SK-N-SH (cell line): ENCODE results near the gene OR5C1. TPM values are rescaled to one million over a fixed set of nuclear protein-coding genes. Genes with fewer than 3 reads are reported as not detected.

Experiments used
- CTCF ChIA-PET: fragments of 300-600, 350-600 bp; formaldehyde crosslinking; extraction: SDS; loops from one replicate; lab custom pipeline; 2021; lab: Yijun Ruan, JAX
- POLR2A ChIA-PET: fragments of 350-600 bp; sonication (Branson Sonifier 250); formaldehyde crosslinking; extraction: SDS; loops from one replicate; lab custom pipeline; 2020; ENCODE audit warnings: antibody characterized with exemption, inconsistent platforms; lab: Yijun Ruan, JAX
- DNase-seq: peaks from one replicate; pipeline ENCODE4 v3.0.0; 2012
- H2AFZ ChIP-seq: fragments of 200-600 bp; sonication (generic); 2 replicates; pipeline ENCODE4 v1.8.1; 2016; ENCODE audit warnings: antibody characterized with exemption, mild to moderate bottlenecking, low read depth
- H3F3A ChIP-seq: fragments of 200-600 bp; sonication (generic); replicated peaks from 2 replicates; pipeline ENCODE3; 2016; ENCODE audit warnings: antibody characterized with exemption, mild to moderate bottlenecking; ENCODE audit not compliant: insufficient read depth
- H3K27ac ChIP-seq, 2 experiments: fragments of 200-500 bp in 1 of 2; fragments of 200-600 bp in 1 of 2; sonication (Bioruptor generic) in 1 of 2; sonication (generic), shearing (Covaris generic) in 1 of 2; 2 replicates each; pipeline versions ENCODE4 v1.5.1 to v1.6.1; 2014 to 2016; ENCODE audit warnings: low read depth in 2 of 2, inconsistent platforms in 1 of 2, low read length in 1 of 2, mild to moderate bottlenecking in 1 of 2, mixed read lengths in 1 of 2
- H3K27me3 ChIP-seq: fragments of 200-600 bp; sonication (generic), shearing (Covaris generic); 2 replicates; pipeline ENCODE4 v1.6.1; 2016; ENCODE audit warnings: mixed run types; ENCODE audit not compliant: insufficient read depth
- H3K36me3 ChIP-seq, 2 experiments: fragments of 200-500 bp in 1 of 2; fragments of 200-600 bp in 1 of 2; sonication (Bioruptor generic) in 1 of 2; sonication (generic) in 1 of 2; replicated peaks in 1 of 2; 2 replicates each; pipeline versions ENCODE3 to v1.5.1; 2014 to 2016; ENCODE audit warnings: low read length in 1 of 2, mild to moderate bottlenecking in 1 of 2; ENCODE audit not compliant: insufficient read depth in 2 of 2, control insufficient read depth in 1 of 2
- H3K4me1 ChIP-seq, 2 experiments: fragments of 200-500 bp in 1 of 2; fragments of 200-600 bp in 1 of 2; sonication (Bioruptor generic) in 1 of 2; sonication (generic), shearing (Covaris generic) in 1 of 2; 2 replicates each; pipeline versions ENCODE4 v1.5.1 to v1.6.1; 2014 to 2016; ENCODE audit warnings: low read depth in 1 of 2, low read length in 1 of 2, mixed run types in 1 of 2; ENCODE audit not compliant: insufficient read depth in 2 of 2, control insufficient read depth in 1 of 2
- H3K4me2 ChIP-seq: fragments of 200-600 bp; sonication (generic), shearing (Covaris generic); 2 replicates; pipeline ENCODE4 v1.6.1; 2017; ENCODE audit warnings: mixed run types
- H3K4me3 ChIP-seq, 2 experiments: fragments of 200-500 bp in 1 of 2; fragments of 200-600 bp in 1 of 2; sonication (Bioruptor generic) in 1 of 2; sonication (generic), shearing (Covaris generic) in 1 of 2; 2 replicates each; pipeline versions ENCODE4 v1.5.1 to v1.8.1; 2014 to 2016; ENCODE audit warnings: low read depth in 2 of 2, inconsistent platforms in 1 of 2, low read length in 1 of 2, mild to moderate bottlenecking in 1 of 2, mixed read lengths in 1 of 2, moderate library complexity in 1 of 2
- H3K79me2 ChIP-seq: fragments of 200-600 bp; sonication (generic); 2 replicates; pipeline ENCODE4 v1.8.1; 2017; ENCODE audit warnings: mild to moderate bottlenecking; ENCODE audit not compliant: insufficient read depth
- H3K9ac ChIP-seq: fragments of 200-600 bp; sonication (generic); 2 replicates; pipeline ENCODE4 v1.6.1; 2017; ENCODE audit warnings: mixed run types
- H3K9me2 ChIP-seq: fragments of 200-600 bp; sonication (generic); 2 replicates; pipeline ENCODE4 v1.6.1; 2017; ENCODE audit warnings: mixed run types
- H3K9me3 ChIP-seq: fragments of 200-600 bp; sonication (generic); 2 replicates; pipeline ENCODE4 v1.6.1; 2017; ENCODE audit warnings: mixed run types, mild to moderate bottlenecking, moderate library complexity
- H4K20me1 ChIP-seq: fragments of 200-600 bp; sonication (generic); 2 replicates; pipeline ENCODE4 v1.6.1; 2017; ENCODE audit warnings: mild to moderate bottlenecking, mixed run types; ENCODE audit not compliant: insufficient read depth
- ELF1 ChIP-seq: IDR thresholded peaks from 2 replicates; pipeline ENCODE4 v1.4.0; 2012
- FOSL2 ChIP-seq: IDR thresholded peaks from 2 replicates; pipeline ENCODE4 v1.4.0; 2012; ENCODE audit warnings: low read depth, mild to moderate bottlenecking, moderate library complexity, borderline replicate concordance
- GABPA ChIP-seq: IDR thresholded peaks from 2 replicates; pipeline ENCODE4 v1.4.0; 2012; ENCODE audit warnings: low read depth, mild to moderate bottlenecking
- MAX ChIP-seq: IDR thresholded peaks from 2 replicates; pipeline ENCODE4 v1.4.0; 2012; ENCODE audit warnings: low read depth
- MEF2A ChIP-seq: IDR thresholded peaks from 2 replicates; pipeline ENCODE4 v1.4.0; 2012; ENCODE audit warnings: low read depth, borderline replicate concordance
- NRF1 ChIP-seq: IDR thresholded peaks from 2 replicates; pipeline ENCODE4 v1.6.1; 2012; ENCODE audit warnings: low read depth, mild to moderate bottlenecking, low read length
- RAD21 ChIP-seq: IDR thresholded peaks from 2 replicates; pipeline ENCODE4 v1.6.1; 2012; ENCODE audit warnings: mild to moderate bottlenecking, low read length
- RFX5 ChIP-seq: IDR thresholded peaks from 2 replicates; pipeline ENCODE4 v1.6.1; 2012; ENCODE audit warnings: mild to moderate bottlenecking, improper control_type of control experiment, low read length
- TCF12 ChIP-seq: IDR thresholded peaks from 2 replicates; pipeline ENCODE4 v1.4.0; 2012
- USF2 ChIP-seq: fragments of 150-350 bp; IDR thresholded peaks from 2 replicates; pipeline ENCODE4 v1.6.1; 2017; ENCODE audit warnings: antibody characterized with exemption, low read length, low read depth, borderline replicate concordance
- YY1 ChIP-seq: IDR thresholded peaks from 2 replicates; pipeline ENCODE4 v1.4.0; 2012; ENCODE audit warnings: low read depth, mild to moderate bottlenecking
- WGBS: methylation state at CpG from one replicate; pipeline ENCODE4 v1.1.6; 2017; ENCODE audit warnings: low lambda C conversion rate; 5-methylcytosine and 5-hydroxymethylcytosine counted together
- polyA plus RNA-seq, 3 experiments: library from polyadenylated mRNA; depleted of rRNA; stranded (reverse); fragments of >200 nt; gene quantifications; 2 replicates each; pipeline ENCODE4 v1.2.3, GENCODE V29; 2012
- TF ChIP-seq, protein P1 (sequence below): fragments of 200-600 bp; sonication (generic); IDR thresholded peaks from 2 replicates; pipeline ENCODE4 v1.6.1; 2017; ENCODE audit warnings: antibody characterized with exemption, mild to moderate bottlenecking, moderate library complexity

Gene OR5C1
- polyA plus RNA-seq, 1 of the 3 experiments (the other 2 are of a cell fraction) = not detected

- 82% methylated on average over 4 of the region's 4 CpGs for WGBS
- H3K9me2 ChIP-seq = no peaks in the 10 kb centered on the region
- H3K4me2 ChIP-seq = no peak overlapping the region
- no peaks in the 10 kb centered on the region for H3K4me1 ChIP-seq
- no peaks in the 10 kb centered on the region for H3K79me2 ChIP-seq
- no peaks in the 10 kb centered on the region for H3K36me3 ChIP-seq
- DNase-seq = no peak
- ChIA-PET CTCF (interaction anchor here (2.3 to 9.9 kb wide), 2 partner anchors 343 to 707 kb away, joined by 7 to 77 read pairs; no protein-coding TSS in a partner anchor), POLR2A (no interaction called here)
- H3K4me3 ChIP-seq = no peak overlapping the region
- no peaks in the 10 kb centered on the region for H3K9me3 ChIP-seq
- TF ChIP-seq ELF1 = no peak
- TF ChIP-seq MEF2A = no peak
- TF ChIP-seq, protein P1, sequence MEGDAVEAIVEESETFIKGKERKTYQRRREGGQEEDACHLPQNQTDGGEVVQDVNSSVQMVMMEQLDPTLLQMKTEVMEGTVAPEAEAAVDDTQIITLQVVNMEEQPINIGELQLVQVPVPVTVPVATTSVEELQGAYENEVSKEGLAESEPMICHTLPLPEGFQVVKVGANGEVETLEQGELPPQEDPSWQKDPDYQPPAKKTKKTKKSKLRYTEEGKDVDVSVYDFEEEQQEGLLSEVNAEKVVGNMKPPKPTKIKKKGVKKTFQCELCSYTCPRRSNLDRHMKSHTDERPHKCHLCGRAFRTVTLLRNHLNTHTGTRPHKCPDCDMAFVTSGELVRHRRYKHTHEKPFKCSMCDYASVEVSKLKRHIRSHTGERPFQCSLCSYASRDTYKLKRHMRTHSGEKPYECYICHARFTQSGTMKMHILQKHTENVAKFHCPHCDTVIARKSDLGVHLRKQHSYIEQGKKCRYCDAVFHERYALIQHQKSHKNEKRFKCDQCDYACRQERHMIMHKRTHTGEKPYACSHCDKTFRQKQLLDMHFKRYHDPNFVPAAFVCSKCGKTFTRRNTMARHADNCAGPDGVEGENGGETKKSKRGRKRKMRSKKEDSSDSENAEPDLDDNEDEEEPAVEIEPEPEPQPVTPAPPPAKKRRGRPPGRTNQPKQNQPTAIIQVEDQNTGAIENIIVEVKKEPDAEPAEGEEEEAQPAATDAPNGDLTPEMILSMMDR = no peak
- TF ChIP-seq USF2 = no peak
- no peak for TF ChIP-seq GABPA
- TF ChIP-seq YY1 = no peak
- no peak for TF ChIP-seq NRF1
- TF ChIP-seq RAD21 = no peak
- TF ChIP-seq FOSL2 = no peak
- no peak overlapping the region for H2AFZ ChIP-seq
- H3K27ac ChIP-seq = no peak overlapping the region
- no peak overlapping the region for H3K9ac ChIP-seq
- H3F3A ChIP-seq = no peaks in the 10 kb centered on the region
- H4K20me1 ChIP-seq = no peaks in the 10 kb centered on the region
- no peaks in the 10 kb centered on the region for H3K27me3 ChIP-seq
Observed at GRCh38 chr9:122806661-122807060, 17.9 kb downstream of the OR5C1 start.

- CTCF ChIA-PET = interaction anchor here (1.5 to 9.9 kb wide), 4 partner anchors 309 to 708 kb away, joined by 5 to 77 read pairs (median 8); no protein-coding TSS in a partner anchor
- 30% methylated on average over 1 of the region's 1 CpG for WGBS
Observed at GRCh38 chr9:122807271-122807900, 18.7 kb downstream of the OR5C1 start.

More at GRCh38 chr9:122807271-122807900, 18.7 kb downstream of the OR5C1 start:
- no peak overlapping the region for H3K4me3 ChIP-seq
- H3K36me3 ChIP-seq = no peaks in the 10 kb centered on the region
- H3K9me3 ChIP-seq = no peaks in the 10 kb centered on the region
- H4K20me1 ChIP-seq = no peaks in the 10 kb centered on the region
- H3F3A ChIP-seq = no peaks in the 10 kb centered on the region
- no peak for DNase-seq
- no peaks in the 10 kb centered on the region for H3K9me2 ChIP-seq
- no peaks in the 10 kb centered on the region for H3K4me1 ChIP-seq
- no peak overlapping the region for H3K9ac ChIP-seq
- H3K27ac ChIP-seq = no peak overlapping the region
- no peak overlapping the region for H3K4me2 ChIP-seq
- no peaks in the 10 kb centered on the region for H3K79me2 ChIP-seq
- H3K27me3 ChIP-seq = no peaks in the 10 kb centered on the region
- POLR2A ChIA-PET = no interaction called here
- no peak overlapping the region for H2AFZ ChIP-seq
- TF ChIP-seq RFX5 (no peak), TCF12 (no peak), MAX (no peak), USF2 (no peak)
